Activated naive CD4-positive, alpha-beta T cell treated with anti-CD3 and anti-CD28 coated beads, Interleukin-2, amount 50 U/mL, for 24 hours (primary cell): Measurements from ENCODE around the gene CDKL2.
"Not testable (repeated sequence)": the region's sequence is repeated elsewhere in the genome, so short reads cannot be mapped to it uniquely, and the experiment has no call there.

Experiments used
- H3K27ac Mint-ChIP-seq: one replicate; pipeline ENCODE4 v1.8.0; 2021; ENCODE audit warnings: mild to moderate bottlenecking, mixed read lengths
- H3K27me3 Mint-ChIP-seq: one replicate; pipeline ENCODE4 v1.8.0; 2021; ENCODE audit warnings: mixed read lengths
- H3K36me3 Mint-ChIP-seq: one replicate; pipeline ENCODE4 v1.8.0; 2021; ENCODE audit warnings: mixed read lengths
- H3K4me1 Mint-ChIP-seq: one replicate; pipeline ENCODE4 v1.8.0; 2021; ENCODE audit warnings: mixed read lengths
- H3K4me3 Mint-ChIP-seq: one replicate; pipeline ENCODE4 v1.8.0; 2021; ENCODE audit warnings: mild to moderate bottlenecking, mixed read lengths
- H3K9me3 Mint-ChIP-seq: one replicate; pipeline ENCODE4 v1.8.0; 2021; ENCODE audit warnings: mixed read lengths

Gene CDKL2

GRCh38 chr4:75630174-75630936 lies at the start of gene CDKL2:
Gene CDKL2 (minus strand): TSS chr4:75630528. CDS start chr4:75625988, 4,540 bp downstream.
- peak within 1 kb of the TSS; percentile 91 for H3K4me3 Mint-ChIP-seq
- H3K4me1 Mint-ChIP-seq = peaks cover 13% of the 10 kb centered on the region
- H3K27ac Mint-ChIP-seq = peak within 1 kb of the TSS; percentile 51
- no peaks in the 10 kb centered on the region for H3K9me3 Mint-ChIP-seq
- H3K36me3 Mint-ChIP-seq = no peaks in the 10 kb centered on the region
- H3K27me3 Mint-ChIP-seq = no peaks in the 10 kb centered on the region

GRCh38 chr4:75678965-75679364 lies 48.6 kb upstream of the CDKL2 start:
- Mint-ChIP-seq H3K36me3 (no peaks in the 10 kb centered on the region), H3K27ac (no peak overlapping the region), H3K9me3 (no peaks in the 10 kb centered on the region)

GRCh38 chr4:75678473-75678872 lies 48.1 kb upstream of the CDKL2 start:
- Mint-ChIP-seq H3K4me3 (no peak overlapping the region), H3K36me3 (no peaks in the 10 kb centered on the region), H3K9me3 (no peaks in the 10 kb centered on the region), H3K27ac (no peak overlapping the region), H3K4me1 (peaks cover 23% of the 10 kb centered on the region), H3K27me3 (no peaks in the 10 kb centered on the region)

More at GRCh38 chr4:75678965-75679364, 48.6 kb upstream of the CDKL2 start:
- H3K4me3 Mint-ChIP-seq = no peak overlapping the region
- no peaks in the 10 kb centered on the region for H3K27me3 Mint-ChIP-seq
- peaks cover 24% of the 10 kb centered on the region for H3K4me1 Mint-ChIP-seq

- no peaks in the 10 kb centered on the region for H3K27me3 Mint-ChIP-seq
- H3K9me3 Mint-ChIP-seq = no peaks in the 10 kb centered on the region
- H3K27ac Mint-ChIP-seq = no peak overlapping the region
- H3K4me1 Mint-ChIP-seq = peaks cover 25% of the 10 kb centered on the region
- no peak overlapping the region for H3K4me3 Mint-ChIP-seq
- no peaks in the 10 kb centered on the region for H3K36me3 Mint-ChIP-seq
Measured at GRCh38 chr4:75675004-75675531, 44.7 kb upstream of the CDKL2 start.

- Mint-ChIP-seq H3K9me3 (no peaks in the 10 kb centered on the region), H3K4me3 (peak overlapping the region; percentile 98), H3K36me3 (no peaks in the 10 kb centered on the region), H3K27ac (peak overlapping the region; percentile 99), H3K4me1 (peaks cover 36% of the 10 kb centered on the region), H3K27me3 (no peaks in the 10 kb centered on the region)
Measured at GRCh38 chr4:75673959-75674328, 43.6 kb upstream of the CDKL2 start.

- H3K27ac Mint-ChIP-seq = peak within 1 kb of the TSS; percentile 99
- H3K9me3 Mint-ChIP-seq = no peaks in the 10 kb centered on the region
- H3K27me3 Mint-ChIP-seq = no peaks in the 10 kb centered on the region
- peak within 1 kb of the TSS; percentile 98 for H3K4me3 Mint-ChIP-seq
- H3K36me3 Mint-ChIP-seq = no peaks in the 10 kb centered on the region
- H3K4me1 Mint-ChIP-seq = peaks cover 43% of the 10 kb centered on the region
Measured at GRCh38 chr4:75673027-75673958, 43.0 kb upstream of the CDKL2 start, which contains the start of gene G3BP2. Gene G3BP2 (minus strand): TSS chr4:75673411. CDS start chr4:75662025, 11,386 bp downstream.

- H3K27me3 Mint-ChIP-seq = no peaks in the 10 kb centered on the region
- no peaks in the 10 kb centered on the region for H3K9me3 Mint-ChIP-seq
- H3K4me3 Mint-ChIP-seq = peak overlapping the region; percentile 98
- peak overlapping the region; percentile 99 for H3K27ac Mint-ChIP-seq
- no peaks in the 10 kb centered on the region for H3K36me3 Mint-ChIP-seq
- H3K4me1 Mint-ChIP-seq = peaks cover 50% of the 10 kb centered on the region
Measured at GRCh38 chr4:75672461-75673026, 42.2 kb upstream of the CDKL2 start.

- H3K4me1 Mint-ChIP-seq = peaks cover 56% of the 10 kb centered on the region
- no peaks in the 10 kb centered on the region for H3K36me3 Mint-ChIP-seq
- H3K9me3 Mint-ChIP-seq = no peaks in the 10 kb centered on the region
- peak overlapping the region; percentile 99 for H3K27ac Mint-ChIP-seq
- peak overlapping the region; percentile 98 for H3K4me3 Mint-ChIP-seq
- no peaks in the 10 kb centered on the region for H3K27me3 Mint-ChIP-seq
Measured at GRCh38 chr4:75671802-75672421, 41.6 kb upstream of the CDKL2 start.

GRCh38 chr4:75668596-75668995 lies 38.3 kb upstream of the CDKL2 start:
- no peaks in the 10 kb centered on the region for H3K9me3 Mint-ChIP-seq
- H3K4me3 Mint-ChIP-seq = peak overlapping the region; percentile 70
- H3K4me1 Mint-ChIP-seq = peaks cover 72% of the 10 kb centered on the region
- peaks cover 2% of the 10 kb centered on the region for H3K36me3 Mint-ChIP-seq
- H3K27me3 Mint-ChIP-seq = no peaks in the 10 kb centered on the region
- H3K27ac Mint-ChIP-seq = peak overlapping the region; percentile 53

GRCh38 chr4:75667636-75668035 lies 37.3 kb upstream of the CDKL2 start:
- peaks cover 77% of the 10 kb centered on the region for H3K4me1 Mint-ChIP-seq
- H3K27me3 Mint-ChIP-seq, H3K9me3 Mint-ChIP-seq, H3K36me3 Mint-ChIP-seq: not testable (repeated sequence)
- H3K4me3 Mint-ChIP-seq = peak overlapping the region; percentile 70
- H3K27ac Mint-ChIP-seq = peak overlapping the region; percentile 79

- H3K4me3 Mint-ChIP-seq = peak overlapping the region; percentile 71
Measured at GRCh38 chr4:75666299-75666698, 36.0 kb upstream of the CDKL2 start.

GRCh38 chr4:75664604-75665003 lies 34.3 kb upstream of the CDKL2 start:
- peak overlapping the region; percentile 12 for H3K27ac Mint-ChIP-seq
- H3K27me3 Mint-ChIP-seq, H3K36me3 Mint-ChIP-seq, H3K4me3 Mint-ChIP-seq, H3K9me3 Mint-ChIP-seq: not testable (repeated sequence)
- peaks cover 77% of the 10 kb centered on the region for H3K4me1 Mint-ChIP-seq

More at GRCh38 chr4:75666299-75666698, 36.0 kb upstream of the CDKL2 start:
- Mint-ChIP-seq H3K4me1 (peaks cover 81% of the 10 kb centered on the region), H3K27ac (peak overlapping the region; percentile 67), H3K27me3 (no peaks in the 10 kb centered on the region), H3K9me3 (no peaks in the 10 kb centered on the region), H3K36me3 (peaks cover 6% of the 10 kb centered on the region)

- no peaks in the 10 kb centered on the region for H3K27me3 Mint-ChIP-seq
- peak overlapping the region; percentile 10 for H3K27ac Mint-ChIP-seq
- H3K4me1 Mint-ChIP-seq = peaks cover 75% of the 10 kb centered on the region
- H3K4me3 Mint-ChIP-seq = peak overlapping the region; percentile 36
- H3K9me3 Mint-ChIP-seq = no peaks in the 10 kb centered on the region
- H3K36me3 Mint-ChIP-seq = peaks cover 12% of the 10 kb centered on the region
Measured at GRCh38 chr4:75662626-75663025, 32.3 kb upstream of the CDKL2 start.

GRCh38 chr4:75660491-75660890 lies 30.2 kb upstream of the CDKL2 start:
- H3K36me3 Mint-ChIP-seq = peaks cover 17% of the 10 kb centered on the region
- peak overlapping the region; percentile 30 for H3K27ac Mint-ChIP-seq
- no peaks in the 10 kb centered on the region for H3K9me3 Mint-ChIP-seq
- peaks cover 75% of the 10 kb centered on the region for H3K4me1 Mint-ChIP-seq
- no peaks in the 10 kb centered on the region for H3K27me3 Mint-ChIP-seq
- no peak overlapping the region for H3K4me3 Mint-ChIP-seq

GRCh38 chr4:75659512-75660031 lies 29.2 kb upstream of the CDKL2 start:
- Mint-ChIP-seq H3K4me3 (no peak overlapping the region), H3K27ac (no peak overlapping the region), H3K36me3 (peaks cover 19% of the 10 kb centered on the region), H3K4me1 (peaks cover 77% of the 10 kb centered on the region), H3K27me3 (no peaks in the 10 kb centered on the region), H3K9me3 (no peaks in the 10 kb centered on the region)
